ENCODE measurements around the gene SUSD5. TPM values are rescaled to one million over a fixed set of nuclear protein-coding genes. Genes with fewer than 3 reads are reported as not detected.

Gene SUSD5
- total and polyA plus RNA-seq, 3 donors from 2014 or later, result 4.9 to 7.7 (median 5.6) TPM

DNA sequence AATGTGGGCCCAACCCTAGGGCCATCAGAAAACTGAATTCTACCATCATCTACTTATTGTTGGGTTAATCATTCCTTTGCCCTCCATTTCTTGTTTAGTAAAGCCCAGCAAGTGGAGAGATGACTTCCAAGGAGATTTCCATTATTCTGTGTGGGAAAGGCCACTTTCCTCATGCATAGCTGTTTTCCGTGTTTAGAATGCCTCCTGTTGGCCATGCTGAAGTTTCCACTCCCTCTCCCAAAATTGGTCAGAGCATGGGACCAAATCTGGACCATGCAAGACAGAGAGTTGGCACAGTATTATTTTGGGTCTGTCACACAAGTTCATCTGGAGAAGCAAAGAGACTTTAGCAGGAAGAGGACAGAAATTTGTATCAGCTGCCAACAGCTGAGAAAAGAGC lies 15.3 kb upstream of the SUSD5 start:
- no peaks in the 10 kb centered on the region for H3K36me3 ChIP-seq (ENCODE audit: low read depth, missing control alignments)
- no peak overlapping the region for H3K27ac ChIP-seq
- 91 to 94% methylated on average over 1 of the region's 1 CpG for WGBS, 2 donors
- TF ChIP-seq POLR2A (IDR thresholded peaks at IDR 0.05) (no peak), CTCF (IDR thresholded peaks at IDR 0.05) (no peak)
- no peak for DNase-seq
- H3K4me1 ChIP-seq, result no peaks in the 10 kb centered on the region
- intact Hi-C loops (cut with DNase I; ENCODE audit: low total_unique reads), result no loop called here
- H3K9me3 ChIP-seq, result no peaks in the 10 kb centered on the region
- H3K4me3 ChIP-seq, result no peak overlapping the region
- H3K27me3 ChIP-seq, result no peaks in the 10 kb centered on the region

DNA sequence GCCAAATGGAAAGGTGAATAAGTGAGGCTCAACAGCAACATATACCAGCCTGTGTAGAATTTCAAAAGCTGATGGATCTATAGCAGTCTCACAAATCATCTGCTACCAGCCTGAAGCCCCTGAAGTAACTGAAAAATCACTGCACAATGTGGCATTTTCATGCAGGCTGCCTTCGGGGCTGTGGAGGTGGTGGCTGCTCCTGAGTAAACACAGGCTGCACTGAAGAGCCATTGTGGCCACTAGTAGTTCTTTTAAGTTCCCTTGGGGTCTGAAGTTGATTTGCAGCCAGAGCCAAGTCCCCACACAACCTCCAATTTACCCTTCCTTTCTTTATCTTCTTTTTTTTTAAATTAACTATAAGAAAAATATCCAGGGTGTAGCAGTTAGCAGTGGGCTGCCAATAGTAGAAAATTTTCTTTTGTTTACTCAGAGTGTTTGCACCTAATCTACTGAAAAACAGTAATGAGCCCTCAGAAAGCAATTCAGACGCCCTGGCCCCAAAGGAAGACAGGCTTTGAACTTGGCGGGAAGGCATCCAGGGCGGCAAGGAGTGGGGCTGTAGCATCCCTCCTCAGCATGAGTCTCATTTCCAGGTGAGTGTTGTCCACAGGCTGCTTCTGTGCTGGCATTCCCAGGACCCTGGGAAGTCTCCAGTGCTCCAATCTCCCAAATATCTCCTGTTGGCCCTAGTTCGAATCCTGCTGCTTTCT lies 13.3 kb upstream of the SUSD5 start:
- DNase-seq, result no peak
- 51 to 61% methylated on average over 5 of the region's 5 CpGs for WGBS, 2 donors
- Histone ChIP-seq H3K4me1 (no peaks in the 10 kb centered on the region), H3K27me3 (no peaks in the 10 kb centered on the region), H3K36me3 (ENCODE audit: low read depth, missing control alignments) (no peaks in the 10 kb centered on the region), H3K9me3 (no peaks in the 10 kb centered on the region), H3K4me3 (no peak overlapping the region), H3K27ac (no peak overlapping the region)
- intact Hi-C loops (cut with DNase I; ENCODE audit: low total_unique reads), result no loop called here
- TF ChIP-seq POLR2A (IDR thresholded peaks at IDR 0.05), result no peak
- no peak for TF ChIP-seq CTCF (IDR thresholded peaks at IDR 0.05)

GRCh38 chr3:33229947-33230346 lies 11.3 kb upstream of the SUSD5 start:
- no peak for TF ChIP-seq CTCF (IDR thresholded peaks at IDR 0.05)
- Histone ChIP-seq H3K27me3 (no peaks in the 10 kb centered on the region), H3K27ac (no peak overlapping the region), H3K9me3 (no peaks in the 10 kb centered on the region), H3K4me1 (no peaks in the 10 kb centered on the region), H3K36me3 (ENCODE audit: low read depth, missing control alignments) (no peaks in the 10 kb centered on the region), H3K4me3 (no peak overlapping the region)
- no peak for DNase-seq
- WGBS, 2 donors, result 71 to 74% methylated on average over 5 of the region's 5 CpGs
- intact Hi-C loops (cut with DNase I; ENCODE audit: low total_unique reads), result no loop called here

DNA sequence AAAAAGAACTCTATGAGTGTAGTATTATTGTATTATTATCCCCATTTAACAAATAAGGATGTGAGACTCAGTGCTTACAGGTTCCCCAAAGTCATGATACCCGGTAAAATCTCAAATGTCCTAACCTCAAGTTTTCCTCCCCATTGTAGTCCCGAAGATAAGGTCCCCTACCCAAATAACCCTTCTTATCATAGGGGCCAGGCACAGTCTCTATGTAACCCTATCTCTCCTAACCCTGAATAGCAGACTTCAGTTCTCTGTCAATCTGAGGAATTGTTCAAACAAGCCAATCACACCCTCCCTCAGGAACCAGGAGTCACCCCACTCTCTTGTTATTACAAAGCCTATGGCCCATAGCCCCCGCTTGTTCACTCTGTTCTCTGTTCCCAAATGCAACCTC lies 10.5 kb upstream of the SUSD5 start:
- intact Hi-C loops (cut with DNase I; ENCODE audit: low total_unique reads), result no loop called here
- no peaks in the 10 kb centered on the region for H3K27me3 ChIP-seq
- 81 to 87% methylated on average over 3 of the region's 3 CpGs for WGBS, 2 donors
- H3K36me3 ChIP-seq (ENCODE audit: low read depth, missing control alignments), result no peaks in the 10 kb centered on the region
- DNase-seq, result no peak
- no peaks in the 10 kb centered on the region for H3K4me1 ChIP-seq
- H3K27ac ChIP-seq, result no peak overlapping the region
- no peak for TF ChIP-seq CTCF (IDR thresholded peaks at IDR 0.05)
- TF ChIP-seq POLR2A (IDR thresholded peaks at IDR 0.05), result no peak
- H3K4me3 ChIP-seq, result no peak overlapping the region
- H3K9me3 ChIP-seq, result no peaks in the 10 kb centered on the region

DNA sequence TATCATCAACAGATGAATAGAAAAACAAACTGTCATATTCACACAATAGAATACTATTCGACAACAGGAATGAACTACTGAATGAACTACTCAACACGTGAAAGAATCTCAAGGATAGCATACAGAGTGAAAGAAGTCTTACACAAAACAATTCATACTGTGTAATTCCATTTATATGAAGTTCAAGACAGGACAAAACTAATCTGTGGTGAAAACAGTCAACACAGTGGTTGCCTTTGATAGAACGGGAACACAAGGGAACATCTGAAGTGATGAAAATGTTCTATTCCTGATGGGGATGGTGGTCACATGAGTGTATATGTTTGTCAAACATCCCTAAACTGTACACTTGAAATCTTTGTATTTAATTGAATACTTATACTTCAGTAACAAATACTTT lies 2.6 kb upstream of the SUSD5 start:
- intact Hi-C loops (cut with DNase I; ENCODE audit: low total_unique reads), result no loop called here
- no peak for TF ChIP-seq POLR2A (IDR thresholded peaks at IDR 0.05)
- no peak for TF ChIP-seq CTCF (IDR thresholded peaks at IDR 0.05)
- H3K9me3 ChIP-seq, result no peaks in the 10 kb centered on the region
- no peaks in the 10 kb centered on the region for H3K36me3 ChIP-seq (ENCODE audit: low read depth, missing control alignments)
- WGBS, 2 donors, result 70 to 78% methylated on average over 3 of the region's 3 CpGs
- H3K27me3 ChIP-seq, result no peaks in the 10 kb centered on the region
- no peak overlapping the region for H3K4me3 ChIP-seq
- H3K4me1 ChIP-seq, result peaks cover 3% of the 10 kb centered on the region
- no peak for DNase-seq
- no peak overlapping the region for H3K27ac ChIP-seq
